GM18873 (cell line): Measurements from ENCODE around the gene WDR4.
"Not testable (repeated sequence)": the region's sequence is repeated elsewhere in the genome, so short reads cannot be mapped to it uniquely, and the experiment has no call there.

Source experiments
- ATAC-seq: cut with Tn5 transposase; IDR thresholded peaks from one replicate; pipeline ENCODE4 v1.9.1; 2021; ENCODE audit warnings: mild to moderate bottlenecking, moderate library complexity, moderate number of reproducible peaks; ENCODE audit not compliant: unreplicated experiment, low FRiP score

The WDR4 gene

GRCh38 chr21:42878993-42879787, at the start of gene WDR4:
Gene WDR4 (minus strand): TSS chr21:42879539. CDS start chr21:42879495, 44 bp downstream.
- peak; percentile 76 for ATAC-seq

- ATAC-seq, result not testable (repeated sequence)
Measured at GRCh38 chr21:42927474-42928200, 48.3 kb upstream of the WDR4 start.

GRCh38 chr21:42925114-42925926, 46.0 kb upstream of the WDR4 start, which contains the start of gene ERVH48-1:
Gene ERVH48-1 (minus strand): TSS chr21:42925630. CDS start chr21:42919006, 6,624 bp downstream.
- ATAC-seq, result no peak

GRCh38 chr21:42924433-42924751, 45.1 kb upstream of the WDR4 start:
- no peak for ATAC-seq

GRCh38 chr21:42923553-42924432, 44.5 kb upstream of the WDR4 start:
- ATAC-seq, result no peak

- ATAC-seq, result no peak
Measured at GRCh38 chr21:42922918-42923317, 43.6 kb upstream of the WDR4 start.

- no peak for ATAC-seq
Measured at GRCh38 chr21:42921927-42922326, 42.6 kb upstream of the WDR4 start.

- no peak for ATAC-seq
Measured at GRCh38 chr21:42918291-42918690, 39.0 kb upstream of the WDR4 start.

GRCh38 chr21:42913476-42913875, 34.1 kb upstream of the WDR4 start:
- no peak for ATAC-seq

GRCh38 chr21:42911920-42912319, 32.6 kb upstream of the WDR4 start:
- ATAC-seq, result not testable (repeated sequence)

GRCh38 chr21:42908484-42908883, 29.1 kb upstream of the WDR4 start:
- ATAC-seq, result not testable (repeated sequence)

- no peak for ATAC-seq
Measured at GRCh38 chr21:42906233-42906632, 26.9 kb upstream of the WDR4 start.

- ATAC-seq, result no peak
Measured at GRCh38 chr21:42905195-42905594, 25.9 kb upstream of the WDR4 start.

GRCh38 chr21:42903817-42904216, 24.5 kb upstream of the WDR4 start:
- no peak for ATAC-seq

- no peak for ATAC-seq
Measured at GRCh38 chr21:42900446-42900845, 21.1 kb upstream of the WDR4 start.

- ATAC-seq, result peak; percentile 81
Measured at GRCh38 chr21:42892931-42893755, 13.8 kb upstream of the WDR4 start, which contains the start of gene NDUFV3. Gene NDUFV3 (plus strand): TSS chr21:42893309. CDS start chr21:42893334, 25 bp downstream.

- ATAC-seq, result no peak
Measured at GRCh38 chr21:42892582-42892930, 13.2 kb upstream of the WDR4 start.

- no peak for ATAC-seq
Measured at GRCh38 chr21:42887326-42887725, 8.0 kb upstream of the WDR4 start.

- ATAC-seq, result no peak
Measured at GRCh38 chr21:42883921-42884320, 4.6 kb upstream of the WDR4 start.
